ENCODE data around the gene LIMS1.

LIMS1 gene

DNA sequence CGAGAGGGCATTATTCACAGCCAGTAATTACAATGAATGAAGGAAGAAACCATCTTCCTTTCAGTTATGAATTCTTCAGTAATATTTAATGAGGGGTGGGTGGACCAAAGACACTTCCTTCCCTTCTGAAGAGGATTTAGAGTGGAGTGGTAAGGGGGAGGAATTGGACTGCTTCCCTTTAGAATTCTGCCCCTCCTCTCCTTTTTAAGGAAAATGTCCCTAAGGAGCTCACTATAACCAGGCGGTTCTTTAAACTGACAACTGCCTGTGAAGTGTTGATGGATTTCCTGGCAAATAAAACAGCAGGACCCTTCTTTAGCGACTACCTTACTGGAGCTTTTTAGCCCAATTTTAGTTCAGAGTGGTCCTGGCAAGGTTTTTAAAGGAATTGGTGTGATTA lies 86.4 kb downstream of the LIMS1 start:
- DNase-seq (ENCODE audit: extremely low read depth, low read depth) = no peak
- TF ChIP-seq, protein P1, sequence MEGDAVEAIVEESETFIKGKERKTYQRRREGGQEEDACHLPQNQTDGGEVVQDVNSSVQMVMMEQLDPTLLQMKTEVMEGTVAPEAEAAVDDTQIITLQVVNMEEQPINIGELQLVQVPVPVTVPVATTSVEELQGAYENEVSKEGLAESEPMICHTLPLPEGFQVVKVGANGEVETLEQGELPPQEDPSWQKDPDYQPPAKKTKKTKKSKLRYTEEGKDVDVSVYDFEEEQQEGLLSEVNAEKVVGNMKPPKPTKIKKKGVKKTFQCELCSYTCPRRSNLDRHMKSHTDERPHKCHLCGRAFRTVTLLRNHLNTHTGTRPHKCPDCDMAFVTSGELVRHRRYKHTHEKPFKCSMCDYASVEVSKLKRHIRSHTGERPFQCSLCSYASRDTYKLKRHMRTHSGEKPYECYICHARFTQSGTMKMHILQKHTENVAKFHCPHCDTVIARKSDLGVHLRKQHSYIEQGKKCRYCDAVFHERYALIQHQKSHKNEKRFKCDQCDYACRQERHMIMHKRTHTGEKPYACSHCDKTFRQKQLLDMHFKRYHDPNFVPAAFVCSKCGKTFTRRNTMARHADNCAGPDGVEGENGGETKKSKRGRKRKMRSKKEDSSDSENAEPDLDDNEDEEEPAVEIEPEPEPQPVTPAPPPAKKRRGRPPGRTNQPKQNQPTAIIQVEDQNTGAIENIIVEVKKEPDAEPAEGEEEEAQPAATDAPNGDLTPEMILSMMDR (IDR thresholded peaks at IDR 0.05; ENCODE audit: low read depth, low read length, missing control alignments) = no peak

DNA sequence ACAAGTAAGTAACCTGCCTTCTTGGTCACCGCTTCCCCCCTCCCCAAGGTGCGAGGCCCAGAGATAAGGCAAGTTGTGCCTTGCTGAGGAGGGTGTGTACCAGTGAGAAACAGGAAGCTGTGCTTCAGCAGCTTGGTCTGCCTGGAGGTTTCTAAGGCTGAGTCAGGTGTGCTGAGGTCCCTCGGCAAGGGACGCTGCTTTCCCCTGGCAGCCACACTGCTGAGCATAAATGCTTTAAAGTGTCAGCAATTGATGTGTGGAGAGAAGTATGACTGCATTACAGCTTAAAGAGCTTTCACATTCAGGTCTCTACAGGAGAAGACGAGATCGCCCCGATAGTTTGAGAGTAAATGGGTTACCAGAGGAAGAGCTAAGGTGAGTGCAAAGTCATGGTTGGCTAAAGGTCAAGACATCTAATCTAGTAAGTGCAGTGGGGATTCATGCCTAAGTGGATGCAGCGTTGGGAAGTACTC lies 86.9 kb downstream of the LIMS1 start:
- TF ChIP-seq, protein P1 (IDR thresholded peaks at IDR 0.05; ENCODE audit: low read depth, low read length, missing control alignments) = no peak
- no peak for DNase-seq (ENCODE audit: extremely low read depth, low read depth)
- no peak overlapping the region for H3K4me3 ChIP-seq (replicated peaks; ENCODE audit: low read depth, low read length)

More for the DNA sequence above, 86.4 kb downstream of the LIMS1 start:
- H3K4me3 ChIP-seq (replicated peaks; ENCODE audit: low read depth, low read length) = no peak overlapping the region

DNA sequence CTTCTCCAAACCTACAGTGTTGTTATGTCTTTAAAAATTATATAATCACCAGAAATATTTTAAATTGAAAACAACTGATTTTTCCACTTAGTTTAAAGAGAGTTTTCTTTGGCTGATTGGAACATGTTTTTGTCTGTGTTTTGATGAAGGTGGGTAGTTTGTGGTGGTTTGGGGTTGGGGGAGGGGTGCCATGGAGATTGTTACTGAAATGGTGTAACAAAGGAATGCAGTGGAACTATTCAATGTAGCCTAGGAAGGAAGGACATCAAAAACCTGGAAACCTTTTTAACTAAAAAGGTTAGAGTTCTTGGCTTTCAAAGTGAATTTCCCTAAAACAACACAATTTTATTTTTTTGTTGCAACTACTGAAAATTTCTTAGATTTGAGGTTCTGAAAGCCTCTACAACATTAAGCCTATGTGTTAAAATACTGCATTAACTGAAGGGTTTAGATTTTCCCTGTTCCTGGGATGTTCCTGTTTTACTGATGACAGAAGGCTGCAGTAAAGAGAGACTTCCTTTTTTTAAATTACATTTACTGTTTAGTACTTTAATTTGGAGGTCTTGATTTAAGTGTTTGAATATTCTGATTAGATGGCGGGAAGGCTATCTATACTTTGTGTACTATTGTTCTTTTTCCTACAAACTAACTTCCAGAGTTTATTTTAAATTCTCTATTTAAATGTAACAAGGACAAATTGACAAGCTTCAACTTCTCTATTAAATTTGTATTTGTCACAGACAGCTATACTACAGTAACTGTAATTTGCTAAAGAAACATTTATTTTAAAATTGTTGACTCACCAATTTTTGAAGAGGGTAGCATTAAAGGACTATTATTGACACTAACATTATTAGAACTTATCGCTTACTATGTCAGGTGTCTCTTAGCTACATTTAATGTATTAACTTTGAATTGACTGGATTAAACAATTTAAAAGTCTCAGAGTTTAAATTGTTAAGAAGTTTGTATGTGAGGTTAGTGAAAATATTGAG lies 87.7 kb downstream of the LIMS1 start:
- no peak for DNase-seq (ENCODE audit: extremely low read depth, low read depth)
- H3K4me3 ChIP-seq (replicated peaks; ENCODE audit: low read depth, low read length) = no peak overlapping the region
- TF ChIP-seq, protein P1 (IDR thresholded peaks at IDR 0.05; ENCODE audit: low read depth, low read length, missing control alignments) = no peak

DNA sequence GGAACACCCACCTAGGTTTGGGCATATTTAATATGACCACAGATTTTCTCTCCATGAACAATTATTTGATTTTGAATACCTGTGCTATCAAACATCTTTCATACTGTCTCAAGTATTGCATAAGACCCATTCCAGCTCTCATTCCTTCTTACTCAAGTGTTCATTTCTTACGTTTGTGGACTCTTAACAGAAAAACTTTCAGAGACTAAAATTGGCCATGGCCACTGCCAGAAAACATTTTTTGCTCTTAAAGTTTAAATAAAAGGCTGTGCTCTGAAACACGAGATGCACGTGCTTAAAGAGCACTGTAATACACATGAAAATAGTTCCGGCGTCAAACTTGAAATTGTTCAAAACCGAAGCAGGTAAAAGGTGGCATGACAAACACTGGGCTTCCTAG lies 89.3 kb downstream of the LIMS1 start:
- no peak overlapping the region for H3K4me3 ChIP-seq (replicated peaks; ENCODE audit: low read depth, low read length)
- no peak for DNase-seq (ENCODE audit: extremely low read depth, low read depth)
- TF ChIP-seq, protein P1 (IDR thresholded peaks at IDR 0.05; ENCODE audit: low read depth, low read length, missing control alignments) = no peak

DNA sequence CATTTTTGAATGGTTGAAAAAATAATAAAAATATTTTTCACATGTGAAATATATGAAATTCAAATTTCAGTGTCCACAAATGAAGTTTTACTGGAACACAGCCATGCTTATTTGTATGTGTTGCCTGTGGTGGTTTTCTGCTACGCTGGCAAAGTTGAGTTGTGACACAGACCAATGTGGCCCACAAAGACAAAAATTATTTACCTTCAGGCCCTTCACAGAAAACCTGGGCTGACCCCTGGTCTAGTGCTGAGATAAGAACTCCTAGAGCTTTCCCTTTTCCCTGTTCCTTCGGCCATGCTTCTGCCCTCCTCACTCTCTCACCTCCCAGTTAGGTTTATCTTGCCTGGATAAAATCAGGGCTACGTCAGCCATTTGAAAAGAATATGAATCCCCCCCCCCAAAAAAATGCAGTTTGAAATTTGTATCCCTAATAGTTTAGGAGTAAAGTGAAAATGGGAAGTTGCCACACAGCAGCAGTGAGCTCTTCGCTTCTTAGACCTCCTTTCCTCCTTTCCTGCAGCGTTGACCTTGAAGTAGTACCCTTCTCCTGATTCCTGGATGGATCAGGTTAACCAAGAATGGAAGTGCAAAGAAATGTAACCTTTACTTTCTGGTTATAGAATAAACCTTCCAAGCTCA lies 91.0 kb downstream of the LIMS1 start:
- DNase-seq (ENCODE audit: extremely low read depth, low read depth) = no peak
- no peak overlapping the region for H3K4me3 ChIP-seq (replicated peaks; ENCODE audit: low read depth, low read length)
- TF ChIP-seq, protein P1 (IDR thresholded peaks at IDR 0.05; ENCODE audit: low read depth, low read length, missing control alignments) = no peak

DNA sequence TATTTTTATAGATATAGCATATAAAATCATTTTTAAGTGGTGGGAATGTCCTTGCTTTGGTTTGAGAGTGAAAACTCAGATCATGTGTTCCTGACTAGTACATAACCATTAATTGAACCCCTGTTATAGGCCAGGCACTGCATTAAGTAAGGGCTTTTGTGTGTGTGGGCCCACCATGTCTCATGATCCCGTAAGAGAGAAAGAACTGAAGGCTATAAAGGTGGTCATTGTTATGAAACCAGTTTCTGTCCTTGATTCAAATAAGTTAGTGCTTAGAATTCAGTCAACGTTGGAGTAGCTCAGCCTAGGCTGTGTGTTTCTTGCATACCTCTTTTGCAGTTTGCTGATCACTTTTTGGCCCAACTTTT lies 91.5 kb downstream of the LIMS1 start:
- no peak overlapping the region for H3K4me3 ChIP-seq (replicated peaks; ENCODE audit: low read depth, low read length)

More for the DNA sequence above, 91.5 kb downstream of the LIMS1 start:
- TF ChIP-seq, protein P1 (IDR thresholded peaks at IDR 0.05; ENCODE audit: low read depth, low read length, missing control alignments) = no peak
- DNase-seq (ENCODE audit: extremely low read depth, low read depth) = no peak

All from HFF-Myc (cell line).